Measurements from ENCODE around the gene SYNJ2.

DNA sequence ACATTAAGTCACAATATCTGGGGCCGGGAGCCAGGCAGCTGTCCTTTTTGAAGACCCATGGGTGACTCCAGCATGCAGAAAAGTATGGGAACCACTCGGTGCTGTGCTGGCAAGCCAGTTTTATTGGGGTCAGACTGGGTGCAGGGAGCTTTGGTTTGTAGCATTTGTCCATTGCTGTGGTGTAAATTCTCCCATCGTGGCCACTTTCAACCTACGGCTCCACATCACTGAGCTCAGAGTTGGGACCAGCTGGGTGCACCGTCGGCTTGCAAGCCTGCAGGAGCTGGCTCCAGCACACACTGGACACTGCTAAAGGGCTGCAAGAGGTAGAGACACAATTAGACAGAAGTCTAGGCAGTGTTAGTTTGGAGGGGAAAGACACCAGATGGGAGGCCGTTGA is 66.9 kb downstream of the SYNJ2 start:
- TF ChIP-seq, protein P1, sequence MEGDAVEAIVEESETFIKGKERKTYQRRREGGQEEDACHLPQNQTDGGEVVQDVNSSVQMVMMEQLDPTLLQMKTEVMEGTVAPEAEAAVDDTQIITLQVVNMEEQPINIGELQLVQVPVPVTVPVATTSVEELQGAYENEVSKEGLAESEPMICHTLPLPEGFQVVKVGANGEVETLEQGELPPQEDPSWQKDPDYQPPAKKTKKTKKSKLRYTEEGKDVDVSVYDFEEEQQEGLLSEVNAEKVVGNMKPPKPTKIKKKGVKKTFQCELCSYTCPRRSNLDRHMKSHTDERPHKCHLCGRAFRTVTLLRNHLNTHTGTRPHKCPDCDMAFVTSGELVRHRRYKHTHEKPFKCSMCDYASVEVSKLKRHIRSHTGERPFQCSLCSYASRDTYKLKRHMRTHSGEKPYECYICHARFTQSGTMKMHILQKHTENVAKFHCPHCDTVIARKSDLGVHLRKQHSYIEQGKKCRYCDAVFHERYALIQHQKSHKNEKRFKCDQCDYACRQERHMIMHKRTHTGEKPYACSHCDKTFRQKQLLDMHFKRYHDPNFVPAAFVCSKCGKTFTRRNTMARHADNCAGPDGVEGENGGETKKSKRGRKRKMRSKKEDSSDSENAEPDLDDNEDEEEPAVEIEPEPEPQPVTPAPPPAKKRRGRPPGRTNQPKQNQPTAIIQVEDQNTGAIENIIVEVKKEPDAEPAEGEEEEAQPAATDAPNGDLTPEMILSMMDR (IDR thresholded peaks at IDR 0.05; ENCODE audit: low read length), result no peak
- no peak for TF ChIP-seq EZH2 (IDR thresholded peaks at IDR 0.05; ENCODE audit: borderline replicate concordance, low read length)
